ENCODE results near the gene DCTN3.

DNA sequence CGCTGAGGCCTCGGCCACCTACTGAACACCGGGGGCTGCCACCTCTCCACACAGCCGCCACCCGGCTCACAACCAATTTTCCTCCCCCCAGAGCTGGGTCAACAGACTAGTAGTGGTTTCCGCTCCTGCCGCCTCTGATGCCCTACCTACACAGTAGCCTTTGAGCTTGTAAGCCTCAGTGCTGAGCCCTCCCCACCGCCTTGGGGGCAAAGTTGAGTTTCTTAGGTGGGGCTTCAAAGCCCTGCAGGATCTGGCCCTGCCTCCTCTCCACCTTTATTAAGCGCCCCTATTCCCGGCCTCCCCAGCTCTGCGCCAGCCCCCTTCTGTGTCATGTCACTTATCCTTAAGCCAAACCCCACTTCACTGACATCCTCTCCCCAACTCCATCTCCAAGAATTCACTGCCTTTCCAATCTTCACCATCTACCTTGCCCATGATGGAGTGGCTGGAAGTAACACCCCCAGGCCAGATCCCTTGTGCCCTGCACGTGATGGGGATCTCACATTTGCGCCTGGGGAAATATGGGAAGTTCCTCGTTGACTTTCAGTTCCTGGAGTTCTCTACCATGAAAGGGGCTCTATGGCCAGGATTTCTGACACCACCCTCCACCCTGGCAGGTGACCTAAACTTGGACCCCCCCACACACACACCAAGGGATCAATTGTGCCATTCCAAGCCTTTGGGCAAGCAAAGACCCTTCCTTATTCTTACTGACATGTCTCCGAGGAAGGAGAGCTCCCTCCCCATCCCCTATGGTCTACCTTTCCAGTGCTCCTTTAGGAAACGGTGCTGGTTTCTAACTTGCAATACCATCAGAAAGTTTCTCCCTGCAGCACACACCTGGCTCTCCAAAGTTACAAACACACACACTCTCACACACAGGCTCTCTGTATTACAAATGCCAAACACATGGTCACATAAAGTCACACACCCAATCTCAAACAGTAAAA is 28.1 kb downstream of the DCTN3 start:
- TF ChIP-seq, protein P1, sequence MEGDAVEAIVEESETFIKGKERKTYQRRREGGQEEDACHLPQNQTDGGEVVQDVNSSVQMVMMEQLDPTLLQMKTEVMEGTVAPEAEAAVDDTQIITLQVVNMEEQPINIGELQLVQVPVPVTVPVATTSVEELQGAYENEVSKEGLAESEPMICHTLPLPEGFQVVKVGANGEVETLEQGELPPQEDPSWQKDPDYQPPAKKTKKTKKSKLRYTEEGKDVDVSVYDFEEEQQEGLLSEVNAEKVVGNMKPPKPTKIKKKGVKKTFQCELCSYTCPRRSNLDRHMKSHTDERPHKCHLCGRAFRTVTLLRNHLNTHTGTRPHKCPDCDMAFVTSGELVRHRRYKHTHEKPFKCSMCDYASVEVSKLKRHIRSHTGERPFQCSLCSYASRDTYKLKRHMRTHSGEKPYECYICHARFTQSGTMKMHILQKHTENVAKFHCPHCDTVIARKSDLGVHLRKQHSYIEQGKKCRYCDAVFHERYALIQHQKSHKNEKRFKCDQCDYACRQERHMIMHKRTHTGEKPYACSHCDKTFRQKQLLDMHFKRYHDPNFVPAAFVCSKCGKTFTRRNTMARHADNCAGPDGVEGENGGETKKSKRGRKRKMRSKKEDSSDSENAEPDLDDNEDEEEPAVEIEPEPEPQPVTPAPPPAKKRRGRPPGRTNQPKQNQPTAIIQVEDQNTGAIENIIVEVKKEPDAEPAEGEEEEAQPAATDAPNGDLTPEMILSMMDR (IDR thresholded peaks at IDR 0.05 in 2 of 3, conservative IDR thresholded peaks at IDR 0.05 in 1 of 3; ENCODE audit: control insufficient read depth in 2 of 3, extremely low read depth in 1 of 3, insufficient read depth in 1 of 3, low read depth in 3 of 3, low read length in 3 of 3), result no peak
- TF ChIP-seq GABPA (IDR thresholded peaks at IDR 0.05; ENCODE audit: low read depth) (no peak), RFX5 (IDR thresholded peaks at IDR 0.05; ENCODE audit: low read depth, low read length) (no peak), POLR2A (IDR thresholded peaks at IDR 0.05; ENCODE audit: low read depth, low read length) (no peak), HDGF (IDR thresholded peaks at IDR 0.05) (no peak)
- TF ChIP-seq, protein P2, sequence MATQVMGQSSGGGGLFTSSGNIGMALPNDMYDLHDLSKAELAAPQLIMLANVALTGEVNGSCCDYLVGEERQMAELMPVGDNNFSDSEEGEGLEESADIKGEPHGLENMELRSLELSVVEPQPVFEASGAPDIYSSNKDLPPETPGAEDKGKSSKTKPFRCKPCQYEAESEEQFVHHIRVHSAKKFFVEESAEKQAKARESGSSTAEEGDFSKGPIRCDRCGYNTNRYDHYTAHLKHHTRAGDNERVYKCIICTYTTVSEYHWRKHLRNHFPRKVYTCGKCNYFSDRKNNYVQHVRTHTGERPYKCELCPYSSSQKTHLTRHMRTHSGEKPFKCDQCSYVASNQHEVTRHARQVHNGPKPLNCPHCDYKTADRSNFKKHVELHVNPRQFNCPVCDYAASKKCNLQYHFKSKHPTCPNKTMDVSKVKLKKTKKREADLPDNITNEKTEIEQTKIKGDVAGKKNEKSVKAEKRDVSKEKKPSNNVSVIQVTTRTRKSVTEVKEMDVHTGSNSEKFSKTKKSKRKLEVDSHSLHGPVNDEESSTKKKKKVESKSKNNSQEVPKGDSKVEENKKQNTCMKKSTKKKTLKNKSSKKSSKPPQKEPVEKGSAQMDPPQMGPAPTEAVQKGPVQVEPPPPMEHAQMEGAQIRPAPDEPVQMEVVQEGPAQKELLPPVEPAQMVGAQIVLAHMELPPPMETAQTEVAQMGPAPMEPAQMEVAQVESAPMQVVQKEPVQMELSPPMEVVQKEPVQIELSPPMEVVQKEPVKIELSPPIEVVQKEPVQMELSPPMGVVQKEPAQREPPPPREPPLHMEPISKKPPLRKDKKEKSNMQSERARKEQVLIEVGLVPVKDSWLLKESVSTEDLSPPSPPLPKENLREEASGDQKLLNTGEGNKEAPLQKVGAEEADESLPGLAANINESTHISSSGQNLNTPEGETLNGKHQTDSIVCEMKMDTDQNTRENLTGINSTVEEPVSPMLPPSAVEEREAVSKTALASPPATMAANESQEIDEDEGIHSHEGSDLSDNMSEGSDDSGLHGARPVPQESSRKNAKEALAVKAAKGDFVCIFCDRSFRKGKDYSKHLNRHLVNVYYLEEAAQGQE (IDR thresholded peaks at IDR 0.05; ENCODE audit: low read depth, low read length), result no peak
- TF ChIP-seq, protein P3, sequence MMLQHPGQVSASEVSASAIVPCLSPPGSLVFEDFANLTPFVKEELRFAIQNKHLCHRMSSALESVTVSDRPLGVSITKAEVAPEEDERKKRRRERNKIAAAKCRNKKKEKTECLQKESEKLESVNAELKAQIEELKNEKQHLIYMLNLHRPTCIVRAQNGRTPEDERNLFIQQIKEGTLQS (IDR thresholded peaks at IDR 0.05; ENCODE audit: borderline replicate concordance, extremely low read depth, low read depth, low read length), result no peak

Data from GM12878 (cell line).